NOMO-1 treated with DMSO at 0.1 percent for 48 hours (cell line): ENCODE measurements around the gene TAS2R46.
"Not testable (repeated sequence)": the region's sequence is repeated elsewhere in the genome, so short reads cannot be mapped to it uniquely, and the experiment has no call there.

Source experiments
- DNase-seq: peaks from one replicate; lab custom pipeline; 2025; ENCODE audit not compliant: unreplicated experiment; lab: John Stamatoyannopoulos, UW

The TAS2R46 gene, protein sequence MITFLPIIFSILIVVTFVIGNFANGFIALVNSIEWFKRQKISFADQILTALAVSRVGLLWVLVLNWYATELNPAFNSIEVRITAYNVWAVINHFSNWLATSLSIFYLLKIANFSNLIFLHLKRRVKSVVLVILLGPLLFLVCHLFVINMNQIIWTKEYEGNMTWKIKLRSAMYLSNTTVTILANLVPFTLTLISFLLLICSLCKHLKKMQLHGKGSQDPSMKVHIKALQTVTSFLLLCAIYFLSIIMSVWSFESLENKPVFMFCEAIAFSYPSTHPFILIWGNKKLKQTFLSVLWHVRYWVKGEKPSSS

DNA sequence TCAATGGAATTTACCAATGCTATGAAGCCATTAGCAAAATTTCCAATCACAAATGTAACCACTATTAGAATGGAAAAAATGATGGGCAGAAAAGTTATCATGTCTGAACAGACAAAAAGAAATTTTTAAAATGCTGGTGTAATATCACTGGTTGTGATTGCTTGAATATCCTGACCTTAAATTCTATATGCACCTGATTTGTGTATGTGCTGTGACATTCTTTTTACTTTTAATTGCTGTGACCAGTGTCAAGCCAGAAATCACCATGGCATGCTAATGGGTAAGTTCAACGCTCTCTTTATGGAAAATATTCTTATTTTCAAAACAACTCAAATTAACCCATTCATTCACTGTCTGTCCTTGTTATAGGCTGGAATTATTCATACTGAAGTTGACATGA lies at the start of gene TAS2R46:
Gene TAS2R46, minus strand, starts transcription at position 101 of the 400 bp plus-strand sequence. Its CDS starts 0 bp downstream, at position 101.
- not testable (repeated sequence) for DNase-seq

DNA sequence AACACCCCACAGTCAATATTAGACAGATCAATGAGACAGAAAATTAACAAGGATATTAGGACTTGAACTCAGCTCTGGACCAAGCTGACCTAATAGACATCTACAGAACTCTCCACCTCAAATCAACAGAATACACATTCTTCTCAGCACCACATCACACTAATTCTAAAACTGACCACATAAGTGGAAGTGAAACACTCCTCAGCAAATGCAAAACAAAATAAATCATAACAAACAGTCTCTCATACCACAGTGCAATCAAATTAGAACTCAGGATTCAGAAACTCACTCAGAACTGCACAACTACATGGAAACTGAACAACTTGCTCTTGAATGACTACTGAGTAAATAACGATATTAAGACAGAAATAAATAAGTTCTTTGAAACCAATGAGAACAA lies 49.1 kb upstream of the TAS2R46 start:
- not testable (repeated sequence) for DNase-seq

DNA sequence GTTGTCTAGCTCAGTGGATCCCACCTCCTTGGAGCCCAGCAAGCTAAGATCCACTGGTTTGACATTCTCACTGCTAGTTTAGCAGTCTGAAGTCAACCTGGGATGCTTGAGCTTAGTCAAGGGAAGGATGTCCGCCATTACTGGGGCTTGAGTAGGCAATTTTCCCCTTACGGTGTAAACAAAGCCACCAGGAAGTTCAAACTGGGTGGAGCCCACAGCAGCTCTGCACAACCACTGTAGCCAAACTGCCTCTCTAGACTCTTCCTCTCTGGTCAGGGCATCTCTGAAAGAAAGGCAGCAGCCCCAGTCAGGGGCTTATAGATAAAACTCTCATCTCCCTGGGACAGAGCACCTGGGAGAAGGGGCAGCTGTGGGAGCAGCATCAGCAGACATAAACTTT lies 46.8 kb upstream of the TAS2R46 start:
- no peak for DNase-seq

DNA sequence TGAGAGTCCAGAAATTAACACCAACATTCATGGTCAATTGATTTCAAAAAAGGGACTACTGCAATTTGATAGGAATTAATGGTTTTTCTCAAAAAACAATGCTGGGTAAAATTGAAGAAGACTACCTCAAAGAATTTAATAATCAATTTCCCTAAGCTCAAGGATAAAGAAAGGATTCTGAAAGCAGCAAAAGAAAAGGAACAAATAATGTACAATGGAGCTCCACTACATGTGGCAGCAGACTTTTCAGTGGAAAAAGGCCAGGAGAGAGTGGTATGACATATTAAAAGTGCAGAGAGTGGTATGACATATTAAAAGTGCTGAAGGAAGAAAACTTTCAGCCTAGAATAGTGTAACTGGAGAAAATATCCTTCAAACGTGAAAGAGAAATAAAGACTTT lies 45.6 kb upstream of the TAS2R46 start:
- DNase-seq: no peak

DNA sequence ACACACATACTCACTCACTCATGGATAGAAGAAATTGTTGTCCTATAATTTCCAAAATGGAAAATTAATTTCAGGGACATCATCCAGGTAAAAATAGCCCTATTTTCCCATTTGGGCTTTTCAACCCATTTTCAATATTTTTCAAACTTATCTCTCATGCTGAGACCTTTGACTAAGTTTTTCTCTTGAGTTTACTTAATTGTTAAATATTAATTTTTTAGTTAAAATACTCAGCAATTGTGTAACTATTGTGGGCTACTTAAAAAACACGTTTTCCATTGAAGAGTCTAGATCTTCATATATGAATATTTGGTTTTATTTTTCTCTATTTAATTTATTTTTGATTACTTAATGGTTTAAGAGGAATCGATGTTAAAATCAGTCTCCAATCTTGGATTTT lies 44.2 kb upstream of the TAS2R46 start:
- DNase-seq: no peak

DNA sequence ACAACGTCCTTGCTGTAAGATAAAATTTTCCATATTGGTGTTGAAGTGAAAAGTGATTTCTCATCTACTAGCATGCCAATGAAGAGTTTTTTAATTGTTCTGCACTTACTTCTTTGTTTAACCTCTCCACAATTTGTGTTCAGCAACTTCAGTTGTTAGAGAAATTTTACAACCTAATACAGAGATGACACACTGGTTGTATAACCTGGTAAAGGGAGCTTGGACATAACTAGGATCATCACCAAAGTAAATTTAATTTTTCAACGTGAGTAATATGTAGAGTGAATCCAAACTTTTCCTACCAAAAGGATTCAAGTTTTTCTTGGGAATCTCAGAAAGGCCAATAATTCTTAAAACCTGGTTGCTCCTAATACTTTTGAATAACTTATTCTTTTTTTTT lies 43.5 kb upstream of the TAS2R46 start:
- DNase-seq: no peak

DNA sequence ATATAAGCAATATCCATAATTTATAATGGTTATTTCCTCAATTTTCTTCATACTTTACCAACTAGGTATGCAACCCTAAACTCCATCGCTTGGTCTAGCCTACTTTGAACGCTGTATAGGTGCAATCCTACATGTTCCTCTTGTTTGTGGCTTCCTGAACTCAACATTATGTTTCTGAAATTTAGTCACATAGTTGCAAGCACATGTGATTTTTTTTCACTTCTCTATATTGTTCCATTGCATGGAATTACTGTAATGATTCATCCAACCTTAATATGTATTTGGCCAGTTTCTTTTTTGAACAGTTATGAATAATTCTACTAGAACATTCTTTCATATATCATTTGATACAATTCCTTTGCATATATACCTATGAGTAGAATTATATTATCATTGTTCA lies 32.8 kb upstream of the TAS2R46 start:
- not testable (repeated sequence) for DNase-seq

DNA sequence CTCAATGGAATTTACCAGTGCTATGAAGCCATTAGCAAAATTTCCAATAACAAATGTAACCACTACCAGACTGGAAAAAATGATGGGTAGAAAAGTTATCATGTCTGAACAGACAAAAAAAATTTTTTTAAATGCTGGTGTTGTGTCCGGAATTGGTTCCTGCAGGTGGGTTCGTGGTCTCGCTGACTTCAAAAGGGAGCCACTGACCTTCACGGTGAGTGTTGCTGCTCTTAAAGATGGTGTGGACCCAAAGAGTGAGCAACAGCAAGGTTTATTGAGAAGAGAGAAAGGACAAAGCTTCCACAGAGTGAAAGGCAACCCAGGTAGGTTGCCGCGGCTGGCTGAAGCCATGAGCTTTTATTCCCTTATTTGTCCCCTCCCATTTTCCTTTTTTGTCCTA lies 30.0 kb upstream of the TAS2R46 start, which contains the start of gene TAS2R43:
Gene TAS2R43, minus strand, starts transcription at position 186 of the 400 bp plus-strand sequence. Its CDS starts 84 bp downstream, at position 102.
- no peak for DNase-seq

DNA sequence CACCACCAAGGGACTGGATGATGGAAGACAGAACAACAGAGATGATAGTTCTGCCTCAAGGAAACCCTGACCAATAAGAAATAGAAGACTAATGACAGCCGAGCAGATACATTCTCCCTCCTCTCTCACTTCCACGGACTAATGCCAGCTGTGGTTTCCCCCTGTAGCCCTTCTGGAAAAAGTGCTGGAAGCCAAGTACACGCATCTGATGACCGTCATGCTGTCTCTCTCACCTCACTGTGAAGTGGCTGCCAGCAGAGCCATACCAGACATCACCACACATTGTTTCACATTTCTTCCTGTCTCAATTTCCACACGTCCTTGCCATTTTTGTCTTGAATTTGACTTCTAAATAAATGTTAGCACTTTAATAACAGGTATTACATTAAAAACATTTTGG lies 27.2 kb upstream of the TAS2R46 start:
- no peak for DNase-seq

DNA sequence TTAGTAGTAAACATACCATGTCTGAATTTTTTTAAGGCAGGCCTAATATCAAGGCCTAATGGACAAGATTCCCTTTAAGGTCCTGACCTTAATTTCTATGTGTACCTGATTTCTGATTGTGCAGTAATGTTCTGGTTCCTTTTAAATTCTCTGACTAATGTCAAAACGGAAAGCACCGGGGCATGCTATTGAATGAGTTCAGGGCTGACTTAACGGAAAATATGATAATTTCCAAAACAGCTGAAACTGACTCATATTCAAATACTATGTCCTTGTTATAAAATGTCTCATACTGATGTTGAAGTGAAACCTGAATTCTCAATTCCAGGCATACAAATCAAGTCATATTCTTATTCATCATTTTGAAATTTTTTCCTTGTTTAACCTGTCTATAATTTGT lies 23.3 kb upstream of the TAS2R46 start:
- DNase-seq: no peak

DNA sequence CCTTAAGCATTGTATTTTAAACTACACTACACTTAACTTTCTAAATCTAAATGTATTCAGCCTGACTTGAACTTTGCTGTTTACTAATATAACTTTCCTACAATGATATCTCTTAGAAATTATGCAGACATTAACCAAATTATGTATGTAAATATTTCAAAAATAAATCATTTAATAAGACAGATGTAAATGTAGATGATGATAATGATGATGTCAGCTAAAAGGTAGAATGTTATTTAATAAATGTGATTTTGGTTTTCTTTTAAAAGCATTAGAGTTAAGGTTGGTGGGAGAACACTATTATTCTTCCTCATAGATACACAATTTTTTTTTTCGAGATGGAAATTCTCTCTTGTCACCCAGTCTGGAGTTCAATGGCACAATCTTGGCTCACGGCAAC lies 19.9 kb upstream of the TAS2R46 start:
- DNase-seq: no peak

DNA sequence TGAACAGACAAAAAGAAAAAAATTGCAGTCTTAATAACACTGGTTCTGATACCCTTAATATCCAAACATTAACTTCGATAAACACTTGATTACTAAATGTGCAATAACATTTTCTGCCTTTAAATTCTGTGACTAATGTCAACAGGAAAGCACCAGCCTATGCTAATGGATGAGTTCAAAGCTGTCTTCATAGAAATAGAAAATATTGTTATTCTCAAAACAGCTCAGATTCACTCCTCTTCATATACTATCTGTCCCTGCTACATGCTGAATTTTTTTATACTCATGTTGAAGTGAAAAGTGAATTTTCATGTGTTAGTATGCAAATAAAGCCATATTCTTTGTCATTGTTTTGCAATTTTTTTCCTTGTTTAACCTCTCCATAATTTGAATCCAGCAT lies 16.2 kb upstream of the TAS2R46 start:
- DNase-seq: no peak

DNA sequence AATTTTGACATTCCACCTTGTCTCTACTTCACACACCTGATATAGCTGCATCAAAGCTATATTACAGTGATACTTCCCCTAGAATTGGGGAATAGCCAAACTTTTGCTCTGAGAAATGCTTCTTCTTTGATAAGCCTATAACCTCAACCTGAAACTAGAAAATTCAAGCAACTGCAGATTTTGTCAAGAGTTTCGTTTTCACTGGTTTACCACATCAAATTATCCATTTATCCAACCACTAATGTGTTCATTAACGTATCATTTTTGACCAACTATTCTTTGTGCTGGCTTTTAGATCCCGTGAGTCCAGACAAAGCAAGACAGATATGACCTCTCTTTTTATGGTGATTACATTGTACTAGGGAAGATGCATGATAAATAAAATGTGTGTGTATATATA lies 13.5 kb upstream of the TAS2R46 start:
- DNase-seq: no peak

DNA sequence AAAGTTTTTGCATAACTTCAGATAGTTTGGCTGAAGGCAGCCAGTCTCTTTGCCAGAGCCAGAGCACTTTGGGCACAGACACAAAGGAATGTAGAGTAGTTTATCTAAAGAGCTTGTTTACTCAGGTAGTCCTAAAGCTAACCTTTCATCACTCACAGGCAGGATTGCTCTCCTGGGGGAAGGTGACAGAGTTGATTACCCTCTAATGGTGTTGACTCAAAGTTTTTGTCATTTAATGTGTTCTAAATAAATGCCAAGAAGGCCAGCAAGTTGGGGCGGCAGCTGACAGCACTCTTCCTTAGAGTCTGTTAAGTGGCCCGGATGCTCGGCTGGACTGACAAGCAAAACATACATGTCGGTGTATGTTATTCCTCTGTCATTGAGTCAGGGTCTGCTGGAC lies 9.3 kb upstream of the TAS2R46 start:
- DNase-seq: no peak

DNA sequence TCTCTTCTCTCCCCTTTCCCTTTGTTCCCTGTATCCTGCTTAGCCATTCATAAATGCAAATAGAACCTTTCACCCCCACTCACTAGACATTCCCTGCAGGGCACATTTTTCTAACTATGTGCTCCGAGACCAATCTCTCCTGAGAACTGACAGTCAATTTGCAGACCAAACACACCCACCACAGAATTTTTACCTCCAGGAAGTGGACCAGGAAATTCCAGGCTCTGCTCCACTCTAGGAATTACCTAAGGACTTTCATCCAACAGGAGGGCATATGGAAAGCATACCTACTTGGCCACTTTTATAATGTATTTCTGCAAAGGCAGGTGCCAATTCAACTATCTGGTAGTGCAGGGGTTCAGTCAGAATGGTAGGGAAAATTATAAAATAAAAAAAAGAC lies 8.9 kb upstream of the TAS2R46 start:
- DNase-seq: no peak

DNA sequence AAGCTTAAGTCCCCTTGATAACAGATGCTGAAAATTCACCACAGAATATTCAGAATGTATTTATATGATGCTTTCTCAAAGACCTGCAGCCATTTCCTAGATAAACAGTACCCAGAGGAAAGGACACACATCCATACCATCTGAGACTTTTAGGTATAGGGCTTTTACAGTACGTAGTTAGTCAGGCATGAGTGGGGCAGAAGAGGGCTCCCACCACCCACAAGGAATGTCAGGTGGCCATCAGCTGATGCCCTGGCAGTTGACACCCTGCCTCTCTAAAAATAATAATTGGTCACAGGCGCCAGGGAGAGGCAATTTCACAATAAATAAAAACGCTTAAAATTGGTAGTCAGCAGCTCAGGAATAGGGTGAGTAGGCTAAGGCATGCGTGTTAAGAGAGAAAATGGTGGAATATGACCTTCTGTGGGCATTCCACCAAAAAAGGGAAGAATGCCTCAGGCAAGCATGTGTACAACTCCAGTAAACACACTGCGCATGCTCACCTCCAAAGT lies 7.8 kb upstream of the TAS2R46 start:
- DNase-seq: no peak

DNA sequence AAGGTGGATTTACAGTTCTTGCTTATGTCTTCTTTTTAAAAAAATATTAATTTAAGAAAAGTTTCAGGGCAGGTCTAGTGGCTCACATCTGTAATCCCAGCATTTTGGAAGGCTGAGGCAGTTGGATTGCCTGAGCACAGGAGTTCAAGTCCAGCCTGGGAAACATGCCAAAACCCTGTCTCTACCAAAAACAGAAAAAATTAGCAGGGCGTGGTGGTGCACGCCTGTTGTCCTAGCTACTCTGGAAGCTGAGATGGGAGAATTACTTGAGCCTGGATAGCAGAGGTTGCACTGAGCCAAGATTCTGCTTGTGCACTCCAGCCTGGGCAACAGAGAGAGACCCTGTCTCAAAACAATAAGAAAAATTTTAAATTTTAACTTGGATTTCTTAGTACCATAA lies 5.4 kb upstream of the TAS2R46 start:
- no peak for DNase-seq

DNA sequence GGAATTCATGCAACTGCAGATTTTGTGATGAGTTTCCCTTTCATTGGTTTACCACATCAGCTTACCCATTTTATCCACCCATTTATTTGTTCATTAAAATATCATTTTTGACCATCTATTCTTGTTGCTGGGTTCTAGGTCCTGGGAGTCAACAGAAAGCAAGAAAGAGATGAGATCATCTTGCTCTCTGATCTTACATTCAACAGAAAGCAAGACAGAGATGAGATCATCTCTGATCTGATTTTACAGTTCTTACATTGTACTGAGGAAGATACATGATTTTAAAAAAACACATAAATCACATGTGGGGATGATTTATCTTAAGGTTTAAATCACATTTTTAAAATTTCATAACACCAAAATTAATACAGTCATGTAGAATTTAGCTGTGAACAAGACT lies 2.3 kb downstream of the TAS2R46 start:
- DNase-seq: no peak

DNA sequence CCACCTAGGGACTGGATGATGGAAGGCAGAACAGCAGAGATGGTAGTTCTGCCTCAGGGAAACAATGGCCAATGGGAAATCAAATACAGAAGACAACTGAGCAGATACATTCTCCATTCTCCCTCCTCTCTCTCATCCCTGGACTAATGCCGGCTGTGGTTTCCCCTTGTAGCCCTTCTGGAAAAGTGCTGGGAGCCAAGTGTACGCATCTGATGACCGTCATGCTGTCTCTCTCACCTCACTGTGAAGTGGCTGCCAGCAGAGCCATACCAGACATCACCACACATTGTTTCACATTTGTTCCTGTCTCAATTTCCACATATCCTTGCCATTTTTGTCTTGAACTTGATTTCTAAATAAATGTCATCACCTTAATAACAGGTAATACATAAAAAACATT lies 3.1 kb downstream of the TAS2R46 start:
- no peak for DNase-seq

DNA sequence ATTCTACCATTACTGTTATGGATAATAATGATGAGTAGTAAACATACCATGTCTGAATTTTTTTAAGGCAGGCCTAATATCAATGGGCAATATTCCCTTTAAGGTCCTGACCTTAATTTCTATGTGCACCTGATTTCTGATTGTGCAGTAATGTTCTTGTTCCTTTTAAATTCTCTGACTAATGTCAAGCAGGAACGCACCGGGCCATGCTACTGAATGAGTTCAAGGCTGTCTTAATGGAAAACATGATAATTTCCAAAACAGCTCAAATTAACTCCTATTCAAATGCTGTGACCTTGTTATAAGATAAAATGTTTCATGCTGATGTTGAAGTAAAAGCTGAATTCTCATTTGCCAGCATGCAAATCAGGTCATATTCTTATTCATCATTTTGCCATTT lies 6.8 kb downstream of the TAS2R46 start:
- DNase-seq: no peak

DNA sequence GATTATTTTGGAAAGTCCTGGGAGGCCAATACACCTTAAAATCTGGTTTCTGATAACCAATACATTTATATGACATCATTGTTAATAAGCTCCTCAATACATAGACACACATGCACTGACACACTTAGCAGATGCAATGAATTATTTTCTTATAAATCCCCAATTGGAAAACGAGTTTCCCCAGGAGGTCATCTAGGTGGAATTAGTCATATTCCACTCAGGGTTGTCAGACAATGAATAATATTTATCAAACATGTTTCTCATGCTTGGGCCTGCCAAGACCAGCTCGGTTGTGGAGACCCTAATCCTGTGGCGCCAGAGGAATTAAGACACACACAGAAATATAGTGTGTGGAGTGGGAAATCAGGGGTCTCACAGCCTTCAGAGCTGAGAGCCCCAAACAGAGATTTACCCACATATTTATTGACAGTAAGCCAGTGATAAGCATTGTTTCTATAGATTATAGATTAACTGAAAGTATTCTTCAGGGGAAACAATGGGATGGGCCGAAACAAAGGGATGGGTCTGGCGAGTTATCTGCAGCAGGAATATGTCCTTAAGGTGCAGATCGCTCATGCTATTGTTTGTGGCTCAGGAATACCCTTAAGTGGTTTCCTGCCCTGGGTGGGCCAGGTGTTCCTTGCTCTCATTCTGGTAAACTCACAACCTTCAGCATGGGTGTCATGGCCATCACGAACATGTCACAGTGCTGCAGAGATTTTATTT lies 12.1 kb downstream of the TAS2R46 start:
- not testable (repeated sequence) for DNase-seq

DNA sequence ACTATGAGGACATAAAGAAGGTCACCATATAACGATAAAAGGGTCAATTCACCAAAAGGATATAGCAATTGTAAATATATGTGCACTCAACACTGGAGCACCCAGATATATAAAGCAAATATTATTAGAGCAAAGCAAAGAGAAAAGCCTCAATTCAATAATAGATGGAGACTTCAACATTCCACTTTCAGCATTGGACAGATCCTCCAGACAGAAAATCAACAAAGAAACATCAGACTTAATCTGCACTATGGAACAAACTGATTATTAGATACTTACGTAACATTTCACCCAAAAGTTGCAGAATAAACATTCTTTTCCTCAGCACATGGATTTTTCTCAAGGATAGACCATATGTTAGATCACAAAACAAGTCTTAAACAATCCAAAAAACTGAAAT lies 20.7 kb downstream of the TAS2R46 start:
- not testable (repeated sequence) for DNase-seq
